Epithelial cell of prostate (primary cell): Measurements from ENCODE around the gene KRTAP19-6.
"Not testable (repeated sequence)": the region's sequence is repeated elsewhere in the genome, so short reads cannot be mapped to it uniquely, and the experiment has no call there.

Experiments
- DNase-seq: peaks from one replicate; pipeline ENCODE4 v3.0.0-alpha.2; 2011; ENCODE audit warnings: low read depth, low spot score
- H3K27ac ChIP-seq: fragments of 450-650 bp; 2 replicates; pipeline ENCODE4 v1.5.1; 2017; ENCODE audit warnings: mild to moderate bottlenecking

KRTAP19-6 gene

DNA sequence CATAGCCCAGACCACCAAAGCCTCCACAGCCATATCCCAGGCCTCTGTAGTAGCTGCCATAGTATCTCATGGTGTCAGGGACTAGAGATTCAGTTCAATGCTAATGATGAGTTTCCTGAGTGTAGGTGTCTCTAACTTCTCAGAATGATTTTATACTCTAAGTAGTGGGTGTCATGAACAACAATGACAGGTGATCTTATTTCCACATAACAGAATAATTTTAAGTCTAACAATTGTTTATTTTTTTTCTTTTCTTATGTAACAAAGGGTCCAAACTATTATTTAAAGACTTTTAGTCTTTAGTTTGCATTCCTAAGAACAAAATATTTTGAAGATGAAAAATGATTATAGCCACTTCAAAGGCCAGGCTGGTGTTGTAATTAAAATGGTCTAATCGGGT, at the start of gene KRTAP19-6:
Gene KRTAP19-6 (minus strand): TSS at position 101 of the 400 bp plus-strand sequence. CDS start 31 bp downstream, at position 70.
- DNase-seq = no peak
- H3K27ac ChIP-seq = no peak within 1 kb of the TSS

- no peak for DNase-seq
These were observed 48.6 kb upstream of the KRTAP19-6 start, which contains the start of gene KRTAP22-2 for GRCh38 chr21:30590297-30590696. Gene KRTAP22-2, minus strand, starts transcription at chr21:30590397.

GRCh38 chr21:30582870-30583269, 41.2 kb upstream of the KRTAP19-6 start:
- H3K27ac ChIP-seq = no peak overlapping the region
- no peak for DNase-seq

More at GRCh38 chr21:30590297-30590696, 48.6 kb upstream of the KRTAP19-6 start, which contains the start of gene KRTAP22-2:
- no peak within 1 kb of the TSS for H3K27ac ChIP-seq

GRCh38 chr21:30580132-30580531, 38.5 kb upstream of the KRTAP19-6 start:
- no peak for DNase-seq
- no peak overlapping the region for H3K27ac ChIP-seq

DNA sequence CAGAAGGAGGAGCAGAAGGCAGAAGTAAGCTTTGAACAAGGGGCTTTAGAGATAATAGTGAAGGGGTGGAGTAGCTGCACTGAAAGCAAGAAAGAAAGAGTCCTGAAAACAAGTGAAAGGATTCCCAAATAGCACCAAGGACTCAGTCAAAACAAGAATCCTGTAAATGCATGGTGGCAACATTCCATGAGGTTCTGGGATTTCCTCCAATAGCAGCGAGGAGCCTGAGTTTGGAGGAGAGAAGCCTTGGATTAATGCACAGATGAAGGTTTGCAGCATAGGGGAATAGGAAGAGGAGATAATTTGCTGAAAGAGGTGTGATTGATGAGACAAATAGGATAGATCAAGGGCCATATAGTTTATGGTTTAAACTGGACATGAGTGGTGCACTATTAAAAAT, 37.7 kb upstream of the KRTAP19-6 start:
- no peak overlapping the region for H3K27ac ChIP-seq
- no peak for DNase-seq

GRCh38 chr21:30577766-30578165, 36.1 kb upstream of the KRTAP19-6 start:
- DNase-seq = no peak
- no peak overlapping the region for H3K27ac ChIP-seq

- H3K27ac ChIP-seq = no peak overlapping the region
- no peak for DNase-seq
These were observed 26.0 kb upstream of the KRTAP19-6 start for GRCh38 chr21:30567617-30568016.

- H3K27ac ChIP-seq = no peak overlapping the region
- no peak for DNase-seq
These were observed 22.0 kb upstream of the KRTAP19-6 start for GRCh38 chr21:30563630-30564029.

GRCh38 chr21:30563072-30563471, 21.4 kb upstream of the KRTAP19-6 start:
- H3K27ac ChIP-seq = no peak overlapping the region
- no peak for DNase-seq

DNA sequence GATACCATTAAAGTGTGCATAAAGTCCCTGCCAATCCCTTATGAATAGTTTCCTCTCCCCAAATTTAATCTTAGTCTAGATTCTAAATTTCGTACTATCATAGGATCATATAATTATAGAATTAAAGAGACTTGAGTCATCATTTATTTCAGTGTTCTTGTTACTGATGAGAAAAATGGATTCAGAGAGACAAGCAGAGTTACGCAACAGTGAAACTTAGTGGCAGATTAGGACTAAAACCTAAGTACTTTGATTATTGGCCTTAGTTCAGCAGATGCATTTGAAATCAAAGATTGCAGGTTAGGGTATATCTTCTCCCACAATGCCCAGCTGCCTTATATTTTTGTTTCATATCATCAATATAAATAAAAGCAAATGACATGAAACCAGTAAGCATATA, 20.3 kb upstream of the KRTAP19-6 start:
- DNase-seq = no peak

DNA sequence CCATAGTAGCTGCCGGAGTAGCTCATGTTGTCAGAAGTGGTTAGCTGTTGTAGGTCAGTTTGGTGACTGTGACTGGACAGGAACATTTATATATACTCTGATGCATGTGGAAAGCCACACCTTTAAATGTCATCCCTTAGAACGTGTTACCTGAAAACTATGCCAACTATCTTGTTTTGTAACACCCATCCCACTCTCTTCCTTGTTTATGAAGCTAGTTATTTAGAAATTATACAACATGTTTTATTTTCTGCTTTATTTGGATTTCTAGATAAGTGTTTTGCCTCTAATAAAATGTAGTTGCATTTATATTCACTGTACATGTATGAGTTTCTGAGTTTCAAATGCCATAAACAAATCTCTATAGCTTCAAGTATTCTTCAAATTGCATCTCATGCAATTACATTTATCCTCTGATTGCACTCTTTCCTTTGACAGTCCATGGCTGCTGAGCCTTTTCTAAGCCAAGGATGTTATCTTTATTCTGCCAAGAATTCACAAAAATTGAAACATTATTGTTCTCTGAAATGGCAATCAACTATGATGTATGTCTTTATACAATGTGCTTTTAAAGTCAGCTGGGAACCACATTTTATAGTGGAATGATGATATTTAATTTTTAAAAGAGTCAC, 19.7 kb upstream of the KRTAP19-6 start, which contains the start of gene KRTAP19-7:
Gene KRTAP19-7 (minus strand): TSS at position 51 of the 632 bp plus-strand sequence. CDS start 25 bp downstream, at position 26.
- no peak within 1 kb of the TSS for H3K27ac ChIP-seq
- no peak for DNase-seq

More for the DNA sequence above, 20.3 kb upstream of the KRTAP19-6 start:
- no peak overlapping the region for H3K27ac ChIP-seq

GRCh38 chr21:30555095-30555494, 13.4 kb upstream of the KRTAP19-6 start:
- no peak overlapping the region for H3K27ac ChIP-seq
- no peak for DNase-seq

- no peak overlapping the region for H3K27ac ChIP-seq
- DNase-seq = no peak
These were observed 11.1 kb upstream of the KRTAP19-6 start for GRCh38 chr21:30552782-30553181.

- no peak for DNase-seq
- H3K27ac ChIP-seq = no peak overlapping the region
These were observed 22.8 kb downstream of the KRTAP19-6 start for GRCh38 chr21:30518876-30519275.

- no peak for DNase-seq
- H3K27ac ChIP-seq = no peak overlapping the region
These were observed 26.0 kb downstream of the KRTAP19-6 start for GRCh38 chr21:30515681-30516080.

DNA sequence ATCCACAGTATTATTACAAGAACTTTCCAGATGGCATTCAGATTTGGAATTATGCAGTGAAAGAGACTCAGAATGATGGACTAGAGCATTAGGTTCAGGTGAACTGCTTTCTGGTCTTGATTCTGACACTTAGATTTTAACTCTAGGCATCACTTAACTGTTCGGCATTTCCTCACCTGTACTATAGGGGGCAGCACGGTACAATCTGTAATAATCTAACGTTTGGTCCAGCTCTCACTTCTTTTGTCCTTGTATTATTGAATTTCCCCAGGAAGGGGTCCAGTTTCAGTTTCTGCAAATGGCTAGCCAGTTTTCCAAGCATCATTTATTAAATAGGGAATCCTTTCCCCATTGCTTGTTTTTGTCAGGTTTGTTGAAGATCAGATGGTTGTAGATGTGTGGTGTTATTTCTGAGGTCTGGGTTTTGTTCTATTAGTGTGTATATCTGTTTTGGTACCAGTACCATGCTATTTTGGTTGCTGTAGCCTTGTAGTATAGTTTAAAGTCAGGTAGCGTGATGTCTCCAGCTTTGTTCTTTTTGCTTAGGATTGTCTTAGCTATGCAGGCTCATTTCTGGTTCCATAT, 36.0 kb downstream of the KRTAP19-6 start:
- H3K27ac ChIP-seq = not testable (repeated sequence)

GRCh38 chr21:30502041-30502440, 39.6 kb downstream of the KRTAP19-6 start, which contains the start of gene KRTAP19-5:
Gene KRTAP19-5, minus strand, starts transcription at chr21:30502141. Its CDS starts 51 bp downstream, at chr21:30502090.
- DNase-seq = no peak
- no peak within 1 kb of the TSS for H3K27ac ChIP-seq

More for the DNA sequence above, 36.0 kb downstream of the KRTAP19-6 start:
- DNase-seq = not testable (repeated sequence)

GRCh38 chr21:30497065-30497464, 44.6 kb downstream of the KRTAP19-6 start, which contains the start of gene KRTAP19-4:
Gene KRTAP19-4, minus strand, starts transcription at chr21:30497165. Its CDS starts 55 bp downstream, at chr21:30497110.
- no peak within 1 kb of the TSS for H3K27ac ChIP-seq
- no peak for DNase-seq

- DNase-seq = no peak
- H3K27ac ChIP-seq = no peak within 1 kb of the TSS
These were observed 49.7 kb downstream of the KRTAP19-6 start, which contains the start of gene KRTAP19-3 for GRCh38 chr21:30491963-30492428. Gene KRTAP19-3, minus strand, starts transcription at chr21:30492013. Its CDS starts 56 bp downstream, at chr21:30491957.
